Effector memory CD8-positive, alpha-beta T cell (primary cell): Measurements from ENCODE around the gene ZMYND15.

Experiments used
- ATAC-seq: fragments of 150-1000 bp; cut with Tn5 transposase; replicated peaks from 2 replicates; pipeline ENCODE4 v1.10.0; 2021; ENCODE audit warnings: mild to moderate bottlenecking, moderate library complexity
- DNase-seq, 3 experiments: peaks; one replicate each; pipeline ENCODE4 v3.0.0; 2021
- H3K27ac Mint-ChIP-seq, 2 donors: one replicate each; pipeline ENCODE4 v1.8.0; 2022; ENCODE audit warnings: mild to moderate bottlenecking in 2 of 2, mixed read lengths in 2 of 2, moderate library complexity in 2 of 2
- H3K27me3 Mint-ChIP-seq, 2 donors: one replicate each; pipeline ENCODE4 v1.8.0; 2022; ENCODE audit warnings: mixed read lengths in 2 of 2
- H3K36me3 Mint-ChIP-seq: one replicate; pipeline ENCODE4 v1.8.0; 2022; ENCODE audit warnings: mild to moderate bottlenecking, moderate library complexity, mixed read lengths; ENCODE audit not compliant: insufficient read depth
- H3K4me1 Mint-ChIP-seq, 2 donors: one replicate each; pipeline ENCODE4 v1.8.0; 2022; ENCODE audit warnings: low read depth in 2 of 2, mixed read lengths in 2 of 2
- H3K4me3 Mint-ChIP-seq, 2 donors: one replicate each; pipeline ENCODE4 v1.8.0; 2022; ENCODE audit warnings: mild to moderate bottlenecking in 2 of 2, mixed read lengths in 2 of 2, moderate library complexity in 2 of 2
- H3K9me3 Mint-ChIP-seq, 2 donors: one replicate each; pipeline ENCODE4 v1.8.0; 2022; ENCODE audit warnings: mixed read lengths in 2 of 2

ZMYND15 gene

DNA sequence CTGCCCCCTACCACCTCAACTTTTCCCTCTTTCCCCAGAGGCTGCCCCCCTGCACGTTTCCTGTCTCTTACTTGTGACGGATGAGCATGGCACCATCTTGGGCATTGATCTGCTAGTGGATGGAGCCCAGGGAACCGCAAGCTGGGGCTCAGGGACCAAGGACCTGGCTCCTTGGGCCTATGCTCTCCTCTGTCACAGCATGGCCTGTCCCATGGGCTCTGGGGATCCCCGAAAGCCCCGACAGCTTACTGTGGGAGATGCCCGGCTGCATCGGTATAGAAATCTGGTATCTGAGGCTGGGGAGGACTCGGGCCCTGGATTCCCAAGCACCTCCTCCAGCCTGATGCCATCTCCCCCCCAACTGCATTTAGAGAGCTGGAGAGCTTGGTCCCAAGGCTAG, 1.9 kb downstream of the ZMYND15 start:
- DNase-seq (no peak), ATAC-seq (no peak)
- H3K4me1 Mint-ChIP-seq, result peaks cover 16 to 24% of the 10 kb centered on the region in 2 donors
- H3K4me3 Mint-ChIP-seq, result peak overlapping the region in 1 of 2 donors; percentile 6
- peaks cover 8% of the 10 kb centered on the region for H3K36me3 Mint-ChIP-seq
- H3K9me3 Mint-ChIP-seq, result no peaks in the 10 kb centered on the region
- H3K27me3 Mint-ChIP-seq, result peaks cover 22 to 55% of the 10 kb centered on the region in 2 donors
- no peak overlapping the region for H3K27ac Mint-ChIP-seq

DNA sequence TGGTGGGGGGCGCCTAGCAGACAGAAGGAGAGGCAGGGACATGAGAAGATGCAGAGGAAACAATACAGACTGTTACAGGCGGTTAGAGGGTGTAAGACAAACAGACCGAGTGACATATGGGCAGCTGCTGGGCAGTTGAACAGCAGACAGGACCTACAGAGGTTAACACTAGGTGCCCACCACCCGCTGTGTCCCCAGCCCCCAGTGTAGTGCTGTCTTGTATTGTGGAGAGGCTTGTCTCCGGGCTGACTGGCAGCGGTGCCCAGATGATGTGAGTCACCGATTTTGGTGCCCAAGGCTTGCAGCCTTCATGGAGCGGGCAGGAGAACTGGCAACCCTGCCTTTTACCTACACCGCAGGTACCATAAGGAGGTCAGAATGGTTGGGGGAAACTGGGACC, 2.5 kb downstream of the ZMYND15 start:
- Mint-ChIP-seq H3K4me3 (no peak overlapping the region), H3K9me3 (no peaks in the 10 kb centered on the region), H3K27me3 (peaks cover 25 to 55% of the 10 kb centered on the region in 2 donors), H3K27ac (no peak overlapping the region), H3K36me3 (peaks cover 8% of the 10 kb centered on the region), H3K4me1 (peaks cover 19 to 24% of the 10 kb centered on the region in 2 donors)
- no peak for DNase-seq
- no peak for ATAC-seq

DNA sequence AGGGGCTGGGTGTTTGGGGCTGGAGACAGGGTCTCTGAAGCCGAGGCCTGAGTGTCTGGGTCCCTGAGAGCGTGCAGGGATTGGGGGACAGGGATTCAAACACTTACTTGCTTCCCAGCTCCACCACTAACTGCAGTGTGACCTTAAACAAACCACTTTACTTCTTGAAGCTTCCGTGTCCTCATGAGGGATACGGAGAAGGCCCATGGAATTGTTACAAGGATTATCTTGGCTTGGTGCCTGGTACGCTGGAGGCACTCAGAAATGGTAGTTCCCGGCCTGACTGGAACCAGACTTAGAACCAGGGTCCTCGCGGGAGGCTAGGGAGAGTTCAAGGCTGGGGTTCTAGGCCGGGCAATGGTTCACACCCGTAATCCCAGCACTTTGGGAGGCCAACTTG, 3.0 kb downstream of the ZMYND15 start:
- H3K4me3 Mint-ChIP-seq, result no peak overlapping the region
- H3K36me3 Mint-ChIP-seq, result peaks cover 8% of the 10 kb centered on the region
- H3K27me3 Mint-ChIP-seq, result peaks cover 25 to 55% of the 10 kb centered on the region in 2 donors
- no peak for DNase-seq
- H3K27ac Mint-ChIP-seq, result no peak overlapping the region
- no peak for ATAC-seq
- H3K9me3 Mint-ChIP-seq, result no peaks in the 10 kb centered on the region
- H3K4me1 Mint-ChIP-seq, result peaks cover 19 to 24% of the 10 kb centered on the region in 2 donors

DNA sequence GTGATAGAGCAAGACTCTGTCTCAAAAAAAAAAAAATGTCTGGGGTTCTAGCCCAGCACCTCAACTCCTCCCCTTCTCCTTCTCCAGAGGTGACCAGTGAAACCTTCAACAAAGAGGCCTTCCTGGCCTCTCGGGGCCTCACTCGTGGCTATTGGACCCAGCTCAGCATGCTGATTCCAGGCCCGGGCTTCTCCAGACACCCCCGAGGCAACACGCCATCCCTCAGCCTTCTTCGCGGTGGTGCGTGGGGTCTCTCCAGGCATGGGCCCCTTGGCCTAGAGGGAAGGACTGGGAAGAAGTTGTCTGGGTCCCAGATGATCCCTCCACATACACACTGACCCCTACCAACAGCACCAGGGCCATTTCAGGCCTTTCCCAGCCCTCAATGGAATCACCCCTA, 3.6 kb downstream of the ZMYND15 start:
- no peak overlapping the region for H3K4me3 Mint-ChIP-seq

DNA sequence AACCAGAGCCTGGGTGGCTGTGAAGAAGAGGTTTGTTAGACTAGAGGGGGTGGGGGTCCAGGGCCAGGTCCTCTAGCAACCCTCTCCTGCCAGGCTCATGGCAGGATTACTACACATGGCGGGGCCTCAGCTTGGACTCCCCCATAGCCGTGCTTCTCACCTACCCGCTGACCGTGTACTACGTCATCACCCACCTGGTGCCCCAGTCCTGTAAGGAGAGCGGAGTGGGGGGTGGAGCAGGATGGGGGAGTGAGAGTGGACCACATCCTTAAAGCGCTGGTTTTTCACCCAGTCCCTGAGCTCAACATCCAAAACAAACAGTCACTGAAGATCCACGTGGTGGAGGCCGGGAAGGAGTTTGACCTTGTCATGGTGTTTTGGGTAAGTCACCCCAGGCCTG, 4.3 kb downstream of the ZMYND15 start:
- peaks cover 37 to 57% of the 10 kb centered on the region in 2 donors for H3K27me3 Mint-ChIP-seq
- ATAC-seq, result no peak
- H3K4me1 Mint-ChIP-seq, result peaks cover 20 to 24% of the 10 kb centered on the region in 2 donors

More for the DNA sequence above, 3.6 kb downstream of the ZMYND15 start:
- DNase-seq (no peak), ATAC-seq (no peak)
- H3K9me3 Mint-ChIP-seq, result no peaks in the 10 kb centered on the region
- H3K27me3 Mint-ChIP-seq, result peaks cover 31 to 56% of the 10 kb centered on the region in 2 donors
- peaks cover 8% of the 10 kb centered on the region for H3K36me3 Mint-ChIP-seq
- H3K4me1 Mint-ChIP-seq, result peaks cover 22 to 29% of the 10 kb centered on the region in 2 donors
- H3K27ac Mint-ChIP-seq, result no peak overlapping the region

DNA sequence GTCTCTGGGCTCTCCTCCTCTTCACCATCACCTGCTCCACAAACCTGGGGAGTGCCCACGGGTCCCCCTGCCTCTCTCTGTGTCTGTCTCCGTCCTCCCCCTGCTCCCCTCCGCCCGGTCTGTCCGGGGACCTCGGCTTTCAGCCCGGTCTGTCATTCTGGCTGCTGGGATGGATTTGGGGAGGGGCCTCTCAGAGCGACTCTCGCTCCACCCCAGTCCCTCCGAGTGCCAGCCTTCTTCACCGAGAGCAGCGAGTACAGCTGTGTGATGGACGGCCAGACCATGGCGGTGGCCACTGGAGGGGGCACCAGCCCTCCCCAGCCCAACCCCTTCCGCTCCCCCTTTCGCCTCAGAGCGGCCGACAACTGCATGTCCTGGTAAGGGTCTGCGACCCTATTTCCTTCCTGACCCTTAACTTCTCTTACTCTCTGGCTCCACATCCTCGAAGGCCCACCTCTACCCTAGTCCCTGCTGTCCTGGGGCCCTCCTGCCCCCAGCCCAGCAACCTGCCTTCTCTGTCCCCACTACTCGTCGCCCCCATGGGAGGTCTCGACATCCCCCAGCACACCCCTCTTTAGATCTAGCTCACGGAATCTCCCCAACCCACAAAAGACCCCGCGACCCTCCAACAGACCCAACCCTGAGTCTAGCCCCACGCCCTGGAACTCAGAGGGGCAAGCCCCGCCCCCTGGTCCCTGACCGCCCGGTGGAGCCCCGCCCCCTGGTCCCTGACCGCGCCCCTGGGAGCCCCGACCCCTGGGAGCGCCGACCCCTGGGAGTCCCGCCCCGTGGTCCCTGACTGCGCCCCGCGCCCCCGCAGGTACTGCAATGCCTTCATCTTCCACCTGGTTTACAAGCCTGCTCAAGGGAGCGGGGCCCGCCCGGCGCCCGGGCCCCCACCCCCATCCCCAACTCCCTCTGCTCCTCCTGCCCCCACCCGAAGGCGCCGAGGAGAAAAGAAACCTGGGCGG, 5.7 kb downstream of the ZMYND15 start:
- H3K27me3 Mint-ChIP-seq, result peaks cover 40 to 60% of the 10 kb centered on the region in 2 donors
- H3K4me1 Mint-ChIP-seq, result peaks cover 15 to 16% of the 10 kb centered on the region in 2 donors

More for the DNA sequence above, 4.3 kb downstream of the ZMYND15 start:
- H3K36me3 Mint-ChIP-seq, result peaks cover 4% of the 10 kb centered on the region
- H3K27ac Mint-ChIP-seq, result no peak overlapping the region
- no peaks in the 10 kb centered on the region for H3K9me3 Mint-ChIP-seq
- H3K4me3 Mint-ChIP-seq, result no peak overlapping the region
- DNase-seq, result no peak

DNA sequence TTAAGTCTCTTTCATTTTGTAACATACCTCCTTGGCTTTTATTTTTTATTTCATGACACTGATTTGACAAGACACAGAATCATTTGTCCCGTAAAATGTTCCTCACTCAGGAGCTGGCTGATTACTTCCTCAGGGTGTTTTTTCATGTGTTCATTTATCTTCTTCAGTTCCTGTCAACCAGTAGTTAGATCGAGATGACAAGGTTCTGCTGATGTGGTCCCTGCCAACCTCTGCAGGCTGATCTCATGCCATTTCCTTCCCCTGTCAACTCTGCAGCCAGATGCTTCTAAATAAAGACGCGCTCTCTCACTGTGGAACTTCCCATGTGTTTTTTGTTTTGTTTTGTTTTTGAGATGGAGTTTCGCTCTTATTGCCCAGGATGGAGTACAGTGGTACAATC, 8.2 kb downstream of the ZMYND15 start:
- no peaks in the 10 kb centered on the region for H3K36me3 Mint-ChIP-seq
- H3K9me3 Mint-ChIP-seq, result no peaks in the 10 kb centered on the region
- H3K27ac Mint-ChIP-seq, result peak overlapping the region in 1 of 2 donors; percentile 6
- ATAC-seq, result peak; percentile 84
- peak overlapping the region; percentile 21 to 39 for H3K4me3 Mint-ChIP-seq
- peaks cover 14% of the 10 kb centered on the region in 2 donors for H3K4me1 Mint-ChIP-seq
- no peak for DNase-seq
- peaks cover 48 to 61% of the 10 kb centered on the region in 2 donors for H3K27me3 Mint-ChIP-seq

More for the DNA sequence above, 5.7 kb downstream of the ZMYND15 start:
- Mint-ChIP-seq H3K9me3 (no peaks in the 10 kb centered on the region), H3K4me3 (no peak overlapping the region), H3K36me3 (no peaks in the 10 kb centered on the region), H3K27ac (no peak overlapping the region)
- DNase-seq (no peak), ATAC-seq (no peak)

DNA sequence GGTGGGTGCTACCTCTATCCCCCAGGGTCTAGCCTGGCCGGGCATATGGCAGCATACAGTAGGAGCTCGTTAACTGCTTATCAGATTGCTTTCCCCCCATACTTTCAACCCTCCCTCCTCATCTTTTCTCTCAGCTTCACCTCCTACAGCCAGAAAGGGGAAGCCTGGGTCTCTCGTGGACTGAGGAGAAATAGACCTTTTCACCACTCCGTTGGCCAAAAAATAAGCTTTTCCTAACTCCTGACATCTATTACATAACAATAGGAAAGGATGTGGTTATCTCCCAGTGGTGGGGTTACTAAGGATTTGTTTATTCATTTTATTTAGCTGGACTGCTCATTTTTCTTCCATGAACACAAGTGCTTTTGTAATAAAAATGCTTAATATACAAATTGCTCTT, 9.1 kb downstream of the ZMYND15 start:
- no peak overlapping the region for H3K27ac Mint-ChIP-seq
- no peaks in the 10 kb centered on the region for H3K36me3 Mint-ChIP-seq
- DNase-seq, result no peak
- H3K4me3 Mint-ChIP-seq, result peak overlapping the region in 1 of 2 donors; percentile 30
- no peaks in the 10 kb centered on the region for H3K9me3 Mint-ChIP-seq
- H3K27me3 Mint-ChIP-seq, result peaks cover 48 to 64% of the 10 kb centered on the region in 2 donors
- ATAC-seq, result no peak
- H3K4me1 Mint-ChIP-seq, result peaks cover 14% of the 10 kb centered on the region in 2 donors

DNA sequence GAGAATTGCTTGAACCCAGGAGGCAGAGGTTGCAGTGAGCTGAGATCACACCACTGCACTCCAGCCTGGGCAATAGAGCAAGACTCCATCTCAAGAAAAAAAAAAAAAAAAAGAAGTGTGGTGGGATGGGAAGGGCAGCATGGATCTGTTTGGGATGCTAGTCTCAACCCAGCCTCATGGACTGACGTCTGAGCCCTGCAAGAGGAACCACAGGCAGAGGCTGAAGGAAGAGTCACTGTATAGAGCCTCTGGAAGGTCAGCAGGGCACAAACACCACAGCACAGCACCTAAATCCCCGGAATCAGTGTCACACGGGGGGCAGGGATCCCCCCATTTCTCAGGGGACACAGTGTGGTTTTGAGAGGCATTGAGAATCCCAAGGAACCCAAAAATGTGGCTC, 11.0 kb downstream of the ZMYND15 start:
- no peak for DNase-seq
- Mint-ChIP-seq H3K27ac (no peak overlapping the region), H3K4me1 (peaks cover 8 to 14% of the 10 kb centered on the region in 2 donors), H3K36me3 (no peaks in the 10 kb centered on the region), H3K27me3 (peaks cover 53 to 70% of the 10 kb centered on the region in 2 donors), H3K4me3 (no peak overlapping the region), H3K9me3 (no peaks in the 10 kb centered on the region)
- no peak for ATAC-seq

DNA sequence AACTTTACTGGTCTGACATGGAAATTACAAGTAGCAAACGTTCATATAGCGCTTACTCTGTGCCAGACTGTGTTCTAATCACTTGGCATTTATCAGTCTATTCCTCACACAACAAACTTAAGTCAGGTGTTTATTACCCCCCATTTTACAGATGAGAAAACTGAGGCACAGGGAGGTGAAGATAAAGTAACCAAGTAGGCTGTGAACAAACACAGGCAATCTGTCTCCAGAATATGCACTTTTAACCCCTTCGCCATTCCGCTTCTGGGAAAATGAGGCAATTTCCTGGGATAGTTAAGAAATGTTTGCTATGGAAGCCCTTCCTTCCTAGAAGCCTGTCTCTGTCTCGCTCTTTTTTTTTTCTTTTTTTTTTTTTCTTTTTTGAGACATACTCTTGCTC, 12.3 kb downstream of the ZMYND15 start:
- Mint-ChIP-seq H3K27me3 (peaks cover 47 to 70% of the 10 kb centered on the region in 2 donors), H3K4me3 (no peak overlapping the region), H3K36me3 (no peaks in the 10 kb centered on the region), H3K9me3 (no peaks in the 10 kb centered on the region), H3K27ac (no peak overlapping the region), H3K4me1 (peaks cover 8 to 10% of the 10 kb centered on the region in 2 donors)
- ATAC-seq, result no peak
- no peak for DNase-seq

DNA sequence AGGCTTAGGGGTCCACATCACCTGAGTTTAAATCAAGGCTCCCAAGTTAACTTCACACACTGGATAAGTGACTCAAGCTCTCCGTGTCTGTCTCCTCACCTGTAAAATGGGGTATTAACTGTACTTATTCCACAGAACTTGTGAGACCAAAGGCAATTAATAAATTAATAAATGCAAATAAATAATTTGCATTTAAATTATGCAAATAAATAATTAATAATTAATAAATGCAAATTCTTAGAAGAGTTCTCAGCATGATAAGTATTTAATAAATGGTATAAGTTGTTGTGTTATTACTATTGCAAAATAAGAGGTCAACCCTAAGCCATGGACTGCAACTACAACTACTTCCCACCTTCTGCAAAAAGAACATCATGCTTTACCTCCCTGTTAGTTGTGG, 13.8 kb downstream of the ZMYND15 start:
- Mint-ChIP-seq H3K9me3 (no peaks in the 10 kb centered on the region), H3K27me3 (peaks cover 40 to 76% of the 10 kb centered on the region in 2 donors), H3K4me1 (peaks cover 0 to 3% of the 10 kb centered on the region in 2 donors), H3K4me3 (no peak overlapping the region), H3K27ac (no peak overlapping the region), H3K36me3 (no peaks in the 10 kb centered on the region)
- no peak for DNase-seq
- no peak for ATAC-seq

DNA sequence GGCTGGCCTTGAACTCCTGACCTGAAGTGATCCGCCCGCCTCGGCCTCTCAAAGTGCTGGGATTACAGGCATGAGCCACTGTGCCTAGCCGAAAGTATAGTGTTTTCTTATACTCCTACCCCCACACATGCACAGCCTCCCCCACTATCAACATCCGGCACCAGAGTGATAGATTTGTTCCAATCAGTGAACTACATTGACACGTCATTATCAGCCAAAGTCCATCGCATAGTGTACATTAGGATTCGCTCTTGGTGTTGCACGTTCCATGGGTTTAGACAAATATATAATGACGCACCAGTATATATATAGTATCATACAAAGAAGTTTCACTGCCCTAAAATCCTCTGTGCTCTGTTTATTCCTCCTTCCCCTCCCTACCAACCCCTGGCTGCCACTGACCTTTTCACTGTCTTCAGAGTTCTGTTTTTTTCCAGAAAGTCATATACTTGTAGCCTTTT, 20.2 kb downstream of the ZMYND15 start:
- no peaks in the 10 kb centered on the region for H3K36me3 Mint-ChIP-seq
- H3K27ac Mint-ChIP-seq, result no peak overlapping the region

DNA sequence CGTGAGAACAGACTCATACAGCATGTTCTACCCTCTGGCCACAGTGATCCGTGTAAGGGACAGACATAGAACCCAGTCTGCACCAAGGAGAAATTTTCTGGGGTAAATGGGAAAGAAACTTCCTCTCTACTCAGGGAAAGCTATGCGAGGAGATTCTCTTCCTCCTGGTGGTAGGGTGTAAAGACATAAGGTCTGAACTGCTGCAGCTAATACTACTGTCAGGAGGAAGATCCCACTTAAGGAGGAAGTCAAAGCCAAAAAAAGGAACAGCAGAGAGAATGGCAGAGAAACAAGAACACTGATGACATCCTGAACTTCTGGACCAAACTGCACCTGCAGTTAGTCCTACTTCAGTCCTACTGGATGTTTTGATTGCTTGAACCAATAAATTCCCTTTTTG, 25.0 kb downstream of the ZMYND15 start:
- Mint-ChIP-seq H3K36me3 (peaks cover 6% of the 10 kb centered on the region), H3K4me1 (no peaks in the 10 kb centered on the region), H3K9me3 (no peaks in the 10 kb centered on the region), H3K27ac (no peak overlapping the region), H3K4me3 (no peak overlapping the region), H3K27me3 (peaks cover 8 to 31% of the 10 kb centered on the region in 2 donors)
- DNase-seq (no peak), ATAC-seq (no peak)

More for the DNA sequence above, 20.2 kb downstream of the ZMYND15 start:
- peaks cover 7 to 39% of the 10 kb centered on the region in 2 donors for H3K27me3 Mint-ChIP-seq
- H3K9me3 Mint-ChIP-seq, result no peaks in the 10 kb centered on the region
- no peaks in the 10 kb centered on the region for H3K4me1 Mint-ChIP-seq
- no peak overlapping the region for H3K4me3 Mint-ChIP-seq
- DNase-seq (no peak), ATAC-seq (peak; percentile 19)

DNA sequence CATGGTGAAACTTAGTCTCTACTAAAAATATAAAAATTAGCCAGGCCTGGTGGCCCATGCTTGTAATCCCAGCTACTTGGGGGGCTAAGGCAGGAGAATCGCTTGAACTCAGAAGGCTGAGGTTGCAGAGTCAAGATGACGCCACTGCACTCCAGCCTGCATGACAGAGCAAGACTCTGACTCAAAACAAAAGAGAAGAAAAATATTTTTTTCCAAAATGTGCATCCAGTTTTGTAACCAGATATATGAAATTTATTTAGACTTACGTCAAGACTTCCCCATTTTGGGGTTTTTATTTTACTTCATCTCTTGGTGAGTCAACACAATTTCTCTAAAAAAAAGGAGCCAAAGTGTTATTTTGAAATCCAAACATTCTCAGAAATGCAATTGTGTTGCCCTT, 26.6 kb downstream of the ZMYND15 start:
- Mint-ChIP-seq H3K4me3 (no peak overlapping the region), H3K9me3 (no peaks in the 10 kb centered on the region), H3K36me3 (peaks cover 6% of the 10 kb centered on the region), H3K27me3 (peaks cover 8 to 15% of the 10 kb centered on the region in 2 donors), H3K4me1 (no peaks in the 10 kb centered on the region), H3K27ac (peak overlapping the region in 1 of 2 donors; percentile 8)
- DNase-seq, result no peak
- ATAC-seq, result no peak
